ENCODE results near the gene ATP2B2. TPM values are rescaled to one million over a fixed set of nuclear protein-coding genes. Genes with fewer than 3 reads are reported as not detected.
A peak's percentile ranks its signal among the peaks of the same experiment; 100 is the strongest.

The ATP2B2 gene
- total and polyA plus RNA-seq, 7 donors = 0.08 to 6.5 (median 0.77) TPM

DNA sequence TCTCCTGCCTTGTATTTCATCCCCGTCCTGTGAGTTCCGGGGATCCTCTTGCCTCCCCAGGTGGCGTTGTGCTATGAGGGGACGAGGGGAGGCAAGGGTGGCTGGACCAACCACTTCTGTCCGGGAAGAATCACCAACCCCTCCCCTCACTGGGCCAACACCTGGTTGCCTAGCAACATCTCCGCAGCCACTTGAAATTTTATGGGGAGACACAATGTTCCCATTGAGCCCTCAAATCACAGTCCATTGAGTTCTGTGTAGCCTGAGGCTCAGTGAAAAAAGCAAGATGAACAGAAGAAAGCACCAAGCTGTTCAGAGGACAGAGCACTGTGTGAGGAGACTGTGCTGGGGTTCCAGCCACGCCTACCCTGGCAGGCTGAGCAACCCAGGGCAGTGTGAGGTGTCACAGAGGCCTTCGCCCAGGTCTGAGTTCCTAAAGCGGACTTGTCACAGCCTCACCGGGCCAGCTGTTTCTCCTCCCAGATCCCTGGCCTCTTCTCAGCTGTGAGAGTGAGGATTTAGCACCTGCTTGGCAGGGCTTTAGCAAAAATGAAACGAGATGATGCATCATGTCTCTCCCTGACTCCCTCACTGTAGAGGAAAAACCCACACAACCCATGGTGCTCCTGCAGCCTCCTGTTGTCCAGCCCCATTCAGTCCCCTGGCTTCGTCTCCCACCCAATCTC, 76.8 kb downstream of the ATP2B2 start:
- Histone ChIP-seq H3K9me3 (no peaks in the 10 kb centered on the region), H3K4me3 (no peak overlapping the region), H3K4me1 (peaks cover 39% of the 10 kb centered on the region), H3K27me3 (ENCODE audit: insufficient read depth in 3 of 3, low read length in 2 of 3) (no peaks in the 10 kb centered on the region), H3K36me3 (ENCODE audit: insufficient read depth in 1 of 2, low read depth in 1 of 2) (no peaks in the 10 kb centered on the region), H3K27ac (peak overlapping the region; percentile 74)
- 48 to 63% (median 58%) methylated on average over 12 of the region's 12 CpGs for WGBS, 3 donors
- TF ChIP-seq, protein P1, sequence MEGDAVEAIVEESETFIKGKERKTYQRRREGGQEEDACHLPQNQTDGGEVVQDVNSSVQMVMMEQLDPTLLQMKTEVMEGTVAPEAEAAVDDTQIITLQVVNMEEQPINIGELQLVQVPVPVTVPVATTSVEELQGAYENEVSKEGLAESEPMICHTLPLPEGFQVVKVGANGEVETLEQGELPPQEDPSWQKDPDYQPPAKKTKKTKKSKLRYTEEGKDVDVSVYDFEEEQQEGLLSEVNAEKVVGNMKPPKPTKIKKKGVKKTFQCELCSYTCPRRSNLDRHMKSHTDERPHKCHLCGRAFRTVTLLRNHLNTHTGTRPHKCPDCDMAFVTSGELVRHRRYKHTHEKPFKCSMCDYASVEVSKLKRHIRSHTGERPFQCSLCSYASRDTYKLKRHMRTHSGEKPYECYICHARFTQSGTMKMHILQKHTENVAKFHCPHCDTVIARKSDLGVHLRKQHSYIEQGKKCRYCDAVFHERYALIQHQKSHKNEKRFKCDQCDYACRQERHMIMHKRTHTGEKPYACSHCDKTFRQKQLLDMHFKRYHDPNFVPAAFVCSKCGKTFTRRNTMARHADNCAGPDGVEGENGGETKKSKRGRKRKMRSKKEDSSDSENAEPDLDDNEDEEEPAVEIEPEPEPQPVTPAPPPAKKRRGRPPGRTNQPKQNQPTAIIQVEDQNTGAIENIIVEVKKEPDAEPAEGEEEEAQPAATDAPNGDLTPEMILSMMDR (IDR thresholded peaks at IDR 0.05) = no peak
- ATAC-seq (peak; percentile 40 to 86 (median 72)), DNase-seq (peak in 1 of 2 donors; percentile 74)
- intact Hi-C loops (cut with DNase I) = no loop called here

DNA sequence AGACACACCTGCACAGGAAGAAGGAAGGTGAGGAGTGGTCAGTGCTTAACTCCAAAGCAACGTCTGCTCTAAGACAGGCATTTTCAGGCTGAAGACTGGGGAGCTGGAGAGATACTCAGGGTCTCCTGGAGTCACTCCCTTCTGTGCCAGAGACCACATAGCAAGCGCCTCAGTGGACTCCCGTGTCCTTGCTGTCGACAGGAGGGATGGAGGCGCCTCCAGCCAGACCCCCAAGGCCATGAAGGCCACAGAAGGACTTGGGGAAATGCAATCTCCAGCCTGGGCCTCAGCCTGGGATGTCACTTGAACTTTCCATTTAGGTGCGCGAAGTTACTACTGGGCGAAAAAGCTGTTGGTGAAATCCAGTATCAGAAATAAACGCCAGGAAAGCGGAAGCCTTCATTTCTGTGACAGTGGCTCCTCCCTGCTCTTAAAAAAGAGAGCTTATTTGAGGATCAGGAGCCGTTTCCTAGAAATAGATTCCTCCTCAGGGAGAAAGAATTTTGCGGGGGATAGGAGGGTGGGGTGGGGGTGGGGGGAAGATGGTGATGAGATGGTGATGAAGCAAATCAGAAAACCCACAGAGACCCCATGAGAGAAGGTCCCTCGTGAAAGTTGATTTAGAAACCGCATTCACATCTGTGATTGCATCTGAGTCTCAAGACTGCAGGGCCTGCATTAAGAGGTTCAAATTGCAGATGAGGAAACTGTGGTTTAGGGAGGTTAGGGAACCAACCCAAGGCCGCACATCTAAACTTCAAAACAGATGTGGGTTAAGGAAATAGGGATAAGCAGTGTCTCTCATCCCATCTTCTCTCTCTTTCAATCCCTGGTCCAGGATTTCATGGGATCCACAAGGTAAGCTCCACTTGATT, 78.8 kb downstream of the ATP2B2 start:
- intact Hi-C loops (cut with DNase I) = no loop called here
- 37 to 72% (median 45%) methylated on average over 15 of the region's 15 CpGs for WGBS, 3 donors

GRCh38 chr3:10423171-10423882, 82.1 kb downstream of the ATP2B2 start:
- WGBS, 3 donors = 83 to 89% (median 89%) methylated on average over 14 of the region's 14 CpGs
- Histone ChIP-seq H3K4me1 (peaks cover 13% of the 10 kb centered on the region), H3K36me3 (ENCODE audit: insufficient read depth in 1 of 2, low read depth in 1 of 2) (no peaks in the 10 kb centered on the region), H3K4me3 (no peak overlapping the region), H3K27me3 (ENCODE audit: insufficient read depth in 3 of 3, low read length in 2 of 3) (no peaks in the 10 kb centered on the region), H3K27ac (no peak overlapping the region), H3K9me3 (no peaks in the 10 kb centered on the region)
- DNase-seq = no peak
- intact Hi-C loops (cut with DNase I) = no loop called here
- no peak for ATAC-seq
- TF ChIP-seq, protein P1 (IDR thresholded peaks at IDR 0.05) = no peak

More for the DNA sequence above, 78.8 kb downstream of the ATP2B2 start:
- peak overlapping the region; percentile 74 for H3K27ac ChIP-seq
- H3K9me3 ChIP-seq = no peaks in the 10 kb centered on the region
- TF ChIP-seq, protein P1 (IDR thresholded peaks at IDR 0.05) = no peak
- H3K4me1 ChIP-seq = peaks cover 20% of the 10 kb centered on the region
- H3K36me3 ChIP-seq (ENCODE audit: insufficient read depth in 1 of 2, low read depth in 1 of 2) = no peaks in the 10 kb centered on the region
- no peak for DNase-seq
- peak in 3 of 4 donors; percentile 51 to 76 (median 57) for ATAC-seq
- no peak overlapping the region for H3K4me3 ChIP-seq
- no peaks in the 10 kb centered on the region for H3K27me3 ChIP-seq (ENCODE audit: insufficient read depth in 3 of 3, low read length in 2 of 3)

DNA sequence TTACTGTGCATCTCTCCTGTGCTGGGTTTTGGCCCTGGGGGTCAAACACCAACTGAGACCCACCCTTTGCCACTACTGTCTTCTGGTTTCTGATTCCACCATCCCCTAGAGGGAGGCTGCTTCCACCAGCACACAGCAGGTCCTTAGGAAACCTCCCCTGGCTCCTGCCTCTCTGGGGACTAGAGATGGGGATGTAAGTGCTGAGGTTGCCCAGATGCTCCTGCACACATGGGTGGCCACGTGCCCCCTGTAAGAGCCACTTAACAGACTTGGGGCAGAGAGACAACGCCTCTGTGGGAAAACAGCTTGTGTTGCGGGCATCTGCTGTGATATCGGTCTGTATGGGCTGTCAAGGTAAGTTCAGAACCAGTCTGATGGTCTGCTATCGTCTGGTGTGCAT, 83.4 kb downstream of the ATP2B2 start:
- H3K4me3 ChIP-seq = no peak overlapping the region
- ATAC-seq (no peak), DNase-seq (no peak)
- 78 to 81% (median 79%) methylated on average over 5 of the region's 5 CpGs for WGBS, 3 donors
- H3K27me3 ChIP-seq (ENCODE audit: insufficient read depth in 3 of 3, low read length in 2 of 3) = no peaks in the 10 kb centered on the region
- H3K4me1 ChIP-seq = peaks cover 8% of the 10 kb centered on the region
- H3K27ac ChIP-seq = no peak overlapping the region
- TF ChIP-seq, protein P1 (IDR thresholded peaks at IDR 0.05) = no peak
- intact Hi-C loops (cut with DNase I) = no loop called here
- no peaks in the 10 kb centered on the region for H3K36me3 ChIP-seq (ENCODE audit: insufficient read depth in 1 of 2, low read depth in 1 of 2)
- no peaks in the 10 kb centered on the region for H3K9me3 ChIP-seq

All from psoas muscle (tissue), 8 donors.